Measurements from ENCODE around the gene ABCA13. TPM values are rescaled to one million over a fixed set of nuclear protein-coding genes. Genes with fewer than 3 reads are reported as not detected.

Gene ABCA13
- total RNA-seq, 1 experiment from 2014 or later, result 0.76 TPM

DNA sequence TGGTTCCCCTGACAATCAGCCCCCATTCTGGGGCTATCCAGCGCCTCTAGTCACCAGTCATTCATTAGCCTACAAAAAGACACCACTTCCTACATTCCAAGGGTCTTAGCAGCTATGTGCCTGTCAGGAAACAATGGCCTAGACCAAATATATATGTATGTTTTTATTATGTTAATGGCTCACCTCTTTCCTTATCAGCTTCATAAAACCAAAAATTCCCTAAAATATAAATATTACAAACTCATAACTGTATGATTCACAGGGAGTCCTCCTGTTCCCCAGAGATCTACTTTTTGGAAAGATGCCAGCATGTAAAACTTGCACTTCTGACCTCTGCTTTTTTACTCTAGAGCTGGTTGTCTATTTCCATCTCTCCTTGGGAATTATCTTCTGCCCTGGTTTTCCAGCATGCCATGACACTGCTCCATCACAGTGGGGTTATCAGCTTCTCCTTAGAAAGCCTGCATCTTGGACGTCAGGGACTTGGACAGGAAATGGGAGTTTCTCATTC lies 79.2 kb downstream of the ABCA13 start:
- TF ChIP-seq, protein P1, sequence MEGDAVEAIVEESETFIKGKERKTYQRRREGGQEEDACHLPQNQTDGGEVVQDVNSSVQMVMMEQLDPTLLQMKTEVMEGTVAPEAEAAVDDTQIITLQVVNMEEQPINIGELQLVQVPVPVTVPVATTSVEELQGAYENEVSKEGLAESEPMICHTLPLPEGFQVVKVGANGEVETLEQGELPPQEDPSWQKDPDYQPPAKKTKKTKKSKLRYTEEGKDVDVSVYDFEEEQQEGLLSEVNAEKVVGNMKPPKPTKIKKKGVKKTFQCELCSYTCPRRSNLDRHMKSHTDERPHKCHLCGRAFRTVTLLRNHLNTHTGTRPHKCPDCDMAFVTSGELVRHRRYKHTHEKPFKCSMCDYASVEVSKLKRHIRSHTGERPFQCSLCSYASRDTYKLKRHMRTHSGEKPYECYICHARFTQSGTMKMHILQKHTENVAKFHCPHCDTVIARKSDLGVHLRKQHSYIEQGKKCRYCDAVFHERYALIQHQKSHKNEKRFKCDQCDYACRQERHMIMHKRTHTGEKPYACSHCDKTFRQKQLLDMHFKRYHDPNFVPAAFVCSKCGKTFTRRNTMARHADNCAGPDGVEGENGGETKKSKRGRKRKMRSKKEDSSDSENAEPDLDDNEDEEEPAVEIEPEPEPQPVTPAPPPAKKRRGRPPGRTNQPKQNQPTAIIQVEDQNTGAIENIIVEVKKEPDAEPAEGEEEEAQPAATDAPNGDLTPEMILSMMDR (conservative IDR thresholded peaks at IDR 0.05), result no peak
- TF ChIP-seq EZH2 (IDR thresholded peaks at IDR 0.05; ENCODE audit: low read depth), result no peak
- H3K79me2 ChIP-seq (ENCODE audit: low read depth), result no peaks in the 10 kb centered on the region
- H3K4me1 ChIP-seq (replicated peaks; ENCODE audit: insufficient read depth), result no peaks in the 10 kb centered on the region
- no peaks in the 10 kb centered on the region for H3K36me3 ChIP-seq (ENCODE audit: low read depth)
- no peaks in the 10 kb centered on the region for H3F3A ChIP-seq (ENCODE audit: insufficient read depth, low read depth)
- no peaks in the 10 kb centered on the region for H4K20me1 ChIP-seq (ENCODE audit: insufficient read depth)
- no peak overlapping the region for H3K4me2 ChIP-seq
- H3K9me2 ChIP-seq (ENCODE audit: insufficient read depth), result no peaks in the 10 kb centered on the region
- H2AFZ ChIP-seq, result no peak overlapping the region
- peaks cover 20% of the 10 kb centered on the region for H3K27me3 ChIP-seq (ENCODE audit: insufficient read depth, low read depth)
- ChIA-PET CTCF (no interaction called here), POLR2A (ENCODE audit: unreplicated experiment) (no interaction called here)
- no peak overlapping the region for H3K4me3 ChIP-seq
- DNase-seq, result no peak
- intact Hi-C loops (cut with micrococcal nuclease; ENCODE audit: unreplicated experiment), result no loop called here
- H3K27ac ChIP-seq, result no peak overlapping the region
- no peaks in the 10 kb centered on the region for H3K9me3 ChIP-seq (ENCODE audit: insufficient read depth, low read depth)
- BruUV-seq (replicated peaks), result no TSS peak

DNA sequence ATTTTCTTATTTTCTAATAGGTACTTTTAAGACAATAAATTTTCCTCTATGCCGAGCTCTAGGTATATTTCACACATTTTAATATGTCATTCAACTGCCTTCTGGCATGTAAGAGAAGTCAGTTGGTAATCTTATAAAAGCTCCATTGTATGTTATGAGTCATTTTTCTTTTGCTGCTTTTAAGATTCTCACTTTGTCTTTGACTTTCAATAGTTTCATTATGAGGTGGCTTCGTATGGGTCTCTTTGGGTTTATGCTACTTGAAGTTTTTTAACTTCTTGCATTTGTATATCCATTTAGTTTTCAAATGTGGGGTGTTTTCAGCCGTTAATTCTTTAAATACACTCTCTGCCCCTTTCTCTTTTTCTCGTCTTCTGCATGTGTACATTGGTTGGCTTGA lies 80.5 kb downstream of the ABCA13 start:
- no peak overlapping the region for H3K4me3 ChIP-seq
- CTCF ChIA-PET, result no interaction called here
- POLR2A ChIA-PET (ENCODE audit: unreplicated experiment), result no interaction called here
- no peak overlapping the region for H2AFZ ChIP-seq
- TF ChIP-seq EZH2 (IDR thresholded peaks at IDR 0.05; ENCODE audit: low read depth), result no peak
- TF ChIP-seq, protein P1 (conservative IDR thresholded peaks at IDR 0.05), result no peak
- H3K27me3 ChIP-seq (ENCODE audit: insufficient read depth, low read depth), result peaks cover 9% of the 10 kb centered on the region; the same call in 1 of the 2 replicates
- H3F3A ChIP-seq (ENCODE audit: insufficient read depth, low read depth), result no peaks in the 10 kb centered on the region
- H3K4me2 ChIP-seq, result no peak overlapping the region
- DNase-seq, result no peak
- no peaks in the 10 kb centered on the region for H3K4me1 ChIP-seq (replicated peaks; ENCODE audit: insufficient read depth)
- BruUV-seq (replicated peaks), result no TSS peak
- intact Hi-C loops (cut with micrococcal nuclease; ENCODE audit: unreplicated experiment), result no loop called here
- no peaks in the 10 kb centered on the region for H3K9me2 ChIP-seq (ENCODE audit: insufficient read depth)
- no peaks in the 10 kb centered on the region for H3K36me3 ChIP-seq (ENCODE audit: low read depth)
- no peak overlapping the region for H3K27ac ChIP-seq
- no peaks in the 10 kb centered on the region for H3K9me3 ChIP-seq (ENCODE audit: insufficient read depth, low read depth)
- H3K79me2 ChIP-seq (ENCODE audit: low read depth), result no peaks in the 10 kb centered on the region
- no peaks in the 10 kb centered on the region for H4K20me1 ChIP-seq (ENCODE audit: insufficient read depth)

DNA sequence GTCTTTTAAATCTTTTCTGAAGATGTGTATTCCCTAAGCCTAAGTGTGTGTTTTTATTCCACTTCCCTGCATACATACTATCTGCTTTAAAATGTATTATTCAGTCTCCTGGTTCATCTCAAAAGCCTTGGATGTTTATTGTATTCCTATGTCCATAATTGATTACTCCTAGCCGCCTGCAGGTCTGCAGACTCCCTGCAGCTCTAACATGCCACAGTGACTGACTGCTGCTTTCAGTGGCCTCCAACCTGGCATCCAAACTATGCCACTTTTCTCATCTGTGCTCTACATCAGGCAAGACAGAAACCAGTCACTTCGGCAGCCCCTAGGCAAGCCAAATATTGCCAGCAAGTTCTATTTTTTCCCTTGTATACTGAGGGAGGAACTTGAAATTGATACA lies 81.7 kb downstream of the ABCA13 start:
- Histone ChIP-seq H3K79me2 (ENCODE audit: low read depth) (no peaks in the 10 kb centered on the region), H3K4me1 (replicated peaks; ENCODE audit: insufficient read depth) (no peaks in the 10 kb centered on the region), H3K27ac (no peak overlapping the region), H3K4me2 (no peak overlapping the region), H3K9me3 (ENCODE audit: insufficient read depth, low read depth) (no peaks in the 10 kb centered on the region), H3K9me2 (ENCODE audit: insufficient read depth) (no peaks in the 10 kb centered on the region), H3K27me3 (ENCODE audit: insufficient read depth, low read depth) (peaks cover 7% of the 10 kb centered on the region; the same call in 1 of the 2 replicates), H3K36me3 (ENCODE audit: low read depth) (no peaks in the 10 kb centered on the region), H3K4me3 (no peak overlapping the region), H3F3A (ENCODE audit: insufficient read depth, low read depth) (no peaks in the 10 kb centered on the region), H4K20me1 (ENCODE audit: insufficient read depth) (no peaks in the 10 kb centered on the region), H2AFZ (no peak overlapping the region)
- BruUV-seq (replicated peaks), result no TSS peak
- DNase-seq, result no peak
- intact Hi-C loops (cut with micrococcal nuclease; ENCODE audit: unreplicated experiment), result no loop called here
- CTCF ChIA-PET, result no interaction called here
- POLR2A ChIA-PET (ENCODE audit: unreplicated experiment), result no interaction called here
- no peak for TF ChIP-seq EZH2 (IDR thresholded peaks at IDR 0.05; ENCODE audit: low read depth)
- TF ChIP-seq, protein P1 (conservative IDR thresholded peaks at IDR 0.05), result no peak

All from PC-9 (cell line).